Natural killer cell (primary cell): ENCODE data around the gene SLC17A2. TPM values are rescaled to one million over a fixed set of nuclear protein-coding genes. Genes with fewer than 3 reads are reported as not detected.

Source experiments
- ATAC-seq, 3 donors: fragments of 150-1000 bp in 2 of 3; fragments of 200-7000 bp in 1 of 3; cut with Tn5 transposase; 1 replicate in 1 of 3; 2 replicates in 2 of 3; pipeline ENCODE4 v1.10.0; 2021; ENCODE audit warnings: mild to moderate bottlenecking in 2 of 3, moderate library complexity in 2 of 3
- DNase-seq, 2 donors: peaks; one replicate each; pipeline versions ENCODE4 v3.0.0 to v3.0.0-alpha.2; 2013 to 2021; ENCODE audit warnings: mixed read lengths in 1 of 2
- H3K27ac ChIP-seq: one replicate; pipeline ENCODE4 v1.5.1; 2013; ENCODE audit warnings: mild to moderate bottlenecking, low read length
- H3K27me3 ChIP-seq: one replicate; pipeline ENCODE4 v1.6.1; 2013; ENCODE audit warnings: low read length; ENCODE audit not compliant: control insufficient read depth, insufficient read depth
- H3K36me3 ChIP-seq: one replicate; pipeline ENCODE4 v1.6.1; 2013; ENCODE audit warnings: low read length; ENCODE audit not compliant: control insufficient read depth, insufficient read depth
- H3K4me1 ChIP-seq: one replicate; pipeline ENCODE4 v1.6.1; 2013; ENCODE audit warnings: low read length; ENCODE audit not compliant: control insufficient read depth, insufficient read depth
- H3K4me3 ChIP-seq: one replicate; pipeline ENCODE4 v1.5.1; 2013; ENCODE audit warnings: low read length
- H3K9me3 ChIP-seq: one replicate; pipeline ENCODE4 v1.6.1; 2013; ENCODE audit warnings: low read length; ENCODE audit not compliant: control insufficient read depth, insufficient read depth
- H3K27ac Mint-ChIP-seq, 2 donors: one replicate each; pipeline ENCODE4 v1.8.0; 2022; ENCODE audit warnings: mild to moderate bottlenecking in 2 of 2, mixed read lengths in 2 of 2, moderate library complexity in 1 of 2
- H3K27me3 Mint-ChIP-seq, 2 donors: one replicate each; pipeline ENCODE4 v1.8.0; 2022; ENCODE audit warnings: low read depth in 2 of 2, mixed read lengths in 2 of 2
- H3K36me3 Mint-ChIP-seq: one replicate; pipeline ENCODE4 v1.8.0; 2022; ENCODE audit warnings: mixed read lengths
- H3K4me1 Mint-ChIP-seq, 2 donors: one replicate each; pipeline ENCODE4 v1.8.0; 2022; ENCODE audit warnings: mixed read lengths in 2 of 2
- H3K4me3 Mint-ChIP-seq: one replicate; pipeline ENCODE4 v1.8.0; 2022; ENCODE audit warnings: mild to moderate bottlenecking, moderate library complexity, mixed read lengths
- H3K9me3 Mint-ChIP-seq, 2 donors: one replicate each; pipeline ENCODE4 v1.8.0; 2022; ENCODE audit warnings: mixed read lengths in 2 of 2
- CTCF ChIP-seq: fragments of 200-600 bp; IDR thresholded peaks from one replicate; pipeline ENCODE4 v1.8.0; 2022; ENCODE audit warnings: antibody characterized with exemption
- WGBS: methylation state at CpG from one replicate; pipeline ENCODE4 v1.1.7; 2013; ENCODE audit warnings: missing lambda C conversion rate; ENCODE audit not compliant: insufficient coverage; 5-methylcytosine and 5-hydroxymethylcytosine counted together
- intact Hi-C: fragments of 100-400 bp; cut with micrococcal nuclease; formaldehyde crosslinking; loops from one replicate; pipeline ENCODE4 v1.14.2; 2022
- total RNA-seq, 4 donors: library from RNA; stranded (reverse); fragments of 120-200 nt in 1 of 4; gene quantifications; one replicate each; pipeline versions ENCODE4 v1.2.3 to v1.2.4, GENCODE V29; 2013 to 2022

SLC17A2 gene
- total RNA-seq, 3 donors from 2014 or later (not counting 1 experiment from before 2014, with no cell fraction given): not detected

GRCh38 chr6:25878721-25879322 is 51.7 kb downstream of the SLC17A2 start:
- DNase-seq (no peak), ATAC-seq (no peak)
- Mint-ChIP-seq H3K36me3 (no peaks in the 10 kb centered on the region), H3K9me3 (no peaks in the 10 kb centered on the region), H3K4me1 (peaks cover 22 to 24% of the 10 kb centered on the region in 2 donors), H3K27ac (no peak overlapping the region), H3K4me3 (no peak overlapping the region), H3K27me3 (peaks cover 0 to 3% of the 10 kb centered on the region in 2 donors)
- H3K4me1 ChIP-seq: no peaks in the 10 kb centered on the region
- H3K36me3 ChIP-seq: no peaks in the 10 kb centered on the region
- H3K27ac ChIP-seq: no peak overlapping the region
- TF ChIP-seq CTCF: no peak
- no peak overlapping the region for H3K4me3 ChIP-seq
- H3K27me3 ChIP-seq: no peaks in the 10 kb centered on the region
- intact Hi-C loops: no loop called here
- WGBS: 94% methylated on average over 1 of the region's 2 CpGs
- no peaks in the 10 kb centered on the region for H3K9me3 ChIP-seq

- no peak overlapping the region for H3K4me3 Mint-ChIP-seq
- no peak overlapping the region for H3K27ac Mint-ChIP-seq
These were observed 54.4 kb downstream of the SLC17A2 start for GRCh38 chr6:25875926-25876602.

GRCh38 chr6:25875563-25875905 is 55.0 kb downstream of the SLC17A2 start:
- peaks cover 6% of the 10 kb centered on the region for H3K4me1 ChIP-seq
- no peak overlapping the region for H3K4me3 ChIP-seq
- ATAC-seq (no peak), DNase-seq (no peak)
- H3K27ac ChIP-seq: no peak overlapping the region
- peak overlapping the region in 1 of 2 donors; percentile 76 for H3K27ac Mint-ChIP-seq
- H3K36me3 ChIP-seq: no peaks in the 10 kb centered on the region
- peaks cover 0 to 3% of the 10 kb centered on the region in 2 donors for H3K27me3 Mint-ChIP-seq
- no peaks in the 10 kb centered on the region for H3K27me3 ChIP-seq
- H3K9me3 Mint-ChIP-seq: no peaks in the 10 kb centered on the region
- H3K4me1 Mint-ChIP-seq: peaks cover 21 to 22% of the 10 kb centered on the region in 2 donors
- no peak overlapping the region for H3K4me3 Mint-ChIP-seq
- no peaks in the 10 kb centered on the region for H3K36me3 Mint-ChIP-seq
- H3K9me3 ChIP-seq: no peaks in the 10 kb centered on the region
- no peak for TF ChIP-seq CTCF
- WGBS: 92% methylated on average over 2 of the region's 3 CpGs
- intact Hi-C loops: no loop called here

More at GRCh38 chr6:25875926-25876602, 54.4 kb downstream of the SLC17A2 start:
- Mint-ChIP-seq H3K4me1 (peaks cover 21 to 22% of the 10 kb centered on the region in 2 donors), H3K9me3 (no peaks in the 10 kb centered on the region), H3K27me3 (peaks cover 0 to 3% of the 10 kb centered on the region in 2 donors), H3K36me3 (no peaks in the 10 kb centered on the region)
- TF ChIP-seq CTCF: no peak
- no peak overlapping the region for H3K27ac ChIP-seq
- H3K27me3 ChIP-seq: no peaks in the 10 kb centered on the region
- H3K9me3 ChIP-seq: no peaks in the 10 kb centered on the region
- DNase-seq: no peak
- no peaks in the 10 kb centered on the region for H3K36me3 ChIP-seq
- WGBS: 98% methylated on average over 3 of the region's 3 CpGs
- ATAC-seq: peak in 1 of 3 donors; percentile 18
- H3K4me3 ChIP-seq: no peak overlapping the region
- intact Hi-C loops: no loop called here
- H3K4me1 ChIP-seq: peaks cover 6% of the 10 kb centered on the region
